HepG2 (cell line): ENCODE results near the gene INTS6. TPM values are rescaled to one million over a fixed set of nuclear protein-coding genes. Genes with fewer than 3 reads are reported as not detected.

ENCODE experiments used
- ATF1 ChIP-seq: IDR thresholded peaks from 2 replicates; pipeline ENCODE4 v1.6.1; 2016; ENCODE audit warnings: mild to moderate bottlenecking, control low read depth
- ATF7 ChIP-seq, 2 experiments: fragments of 450-650 bp in 1 of 2; sonication (generic) in 1 of 2; formaldehyde crosslinking in 1 of 2; IDR thresholded peaks; 2 replicates each; pipeline versions ENCODE4 v1.4.0 to v1.6.1; 2016 to 2020; ENCODE audit warnings: antibody characterized with exemption in 1 of 2, mild to moderate bottlenecking in 1 of 2, missing genetic modification reagents in 1 of 2
- CBX2 ChIP-seq, 2 experiments: fragments of 200-600 bp in 1 of 2; sonication (generic); formaldehyde crosslinking in 1 of 2; IDR thresholded peaks; 2 replicates each; pipeline versions ENCODE4 v1.7.0 to v1.8.1; 2018 to 2022; ENCODE audit warnings: low read depth in 2 of 2, low read length in 1 of 2, mild to moderate bottlenecking in 1 of 2, missing genetic modification reagents in 1 of 2
- DR1 ChIP-seq: sonication (generic); formaldehyde crosslinking; IDR thresholded peaks from 2 replicates; pipeline ENCODE4 v1.8.0; 2021; ENCODE audit warnings: mild to moderate bottlenecking, missing genetic modification reagents, inconsistent platforms
- EP300 ChIP-seq, 3 experiments: sonication (generic) in 1 of 3; formaldehyde crosslinking in 1 of 3; IDR thresholded peaks; 2 replicates each; pipeline versions ENCODE4 v1.5.1 to v1.6.1; 2011 to 2020; ENCODE audit warnings: low read depth in 2 of 3, low read length in 2 of 3, borderline replicate concordance in 1 of 3, improper control_type of control experiment in 1 of 3, mild to moderate bottlenecking in 1 of 3, missing genetic modification reagents in 1 of 3, moderate library complexity in 1 of 3
- EZH2 ChIP-seq: conservative IDR thresholded peaks from 2 replicates; pipeline ENCODE4 v1.6.1; 2012; ENCODE audit warnings: mild to moderate bottlenecking, low read depth, low read length, moderate library complexity
- HOXD1 ChIP-seq: sonication (generic); formaldehyde crosslinking; IDR thresholded peaks from 2 replicates; pipeline ENCODE4 v1.5.0; 2020; ENCODE audit warnings: missing genetic modification reagents
- JUN ChIP-seq: sonication (generic); formaldehyde crosslinking; IDR thresholded peaks from 2 replicates; pipeline ENCODE4 v1.4.0; 2020; ENCODE audit warnings: mild to moderate bottlenecking, missing genetic modification reagents
- MED1 ChIP-seq: sonication (generic); formaldehyde crosslinking; IDR thresholded peaks from 2 replicates; pipeline ENCODE4 v1.4.0; 2020; ENCODE audit warnings: missing genetic modification reagents
- POLR2G ChIP-seq: fragments of 200-400 bp; formaldehyde crosslinking; IDR thresholded peaks from 2 replicates; pipeline ENCODE4 v1.6.1; 2018; ENCODE audit warnings: mild to moderate bottlenecking, low read depth, low read length, moderate library complexity
- RERE ChIP-seq: IDR thresholded peaks from 2 replicates; pipeline ENCODE4 v1.6.1; 2016; ENCODE audit warnings: low read depth, missing genetic modification reagents, missing compliant biosample characterization
- USF2 ChIP-seq, 2 experiments: sonication (generic) in 1 of 2; formaldehyde crosslinking in 1 of 2; IDR thresholded peaks; 2 replicates each; pipeline versions ENCODE4 v1.5.1 to v1.6.1; 2011 to 2020; ENCODE audit warnings: borderline replicate concordance in 1 of 2, low read depth in 1 of 2, low read length in 1 of 2, mild to moderate bottlenecking in 1 of 2, missing genetic modification reagents in 1 of 2, moderate library complexity in 1 of 2
- YEATS4 ChIP-seq: sonication (generic); formaldehyde crosslinking; IDR thresholded peaks from 2 replicates; pipeline ENCODE4 v1.4.0; 2020; ENCODE audit warnings: missing genetic modification reagents, borderline replicate concordance
- ZGPAT ChIP-seq: IDR thresholded peaks from 2 replicates; pipeline ENCODE4 v1.6.1; 2016; ENCODE audit warnings: mild to moderate bottlenecking
- ZMYM2 ChIP-seq: sonication (generic); formaldehyde crosslinking; IDR thresholded peaks from 2 replicates; pipeline ENCODE4 v1.8.0; 2022; ENCODE audit warnings: mild to moderate bottlenecking, missing genetic modification reagents
- ZNF256 ChIP-seq: sonication (generic); formaldehyde crosslinking; conservative IDR thresholded peaks from 2 replicates; pipeline ENCODE4 v1.4.0; 2020; ENCODE audit warnings: missing genetic modification reagents
- ZNF589 ChIP-seq: sonication (generic); formaldehyde crosslinking; conservative IDR thresholded peaks from 2 replicates; pipeline ENCODE4 v1.8.0; 2022; ENCODE audit warnings: mild to moderate bottlenecking, moderate library complexity, missing genetic modification reagents
- ZNF792 ChIP-seq: IDR thresholded peaks from 2 replicates; pipeline ENCODE4 v1.6.1; 2016
- ZSCAN30 ChIP-seq: sonication (generic); formaldehyde crosslinking; IDR thresholded peaks from 2 replicates; pipeline ENCODE4 v1.5.0; 2020; ENCODE audit warnings: mild to moderate bottlenecking, missing genetic modification reagents
- polyA plus RNA-seq, 8 experiments: library from polyadenylated mRNA; depleted of rRNA in 3 of 8; stranded (reverse) in 7 of 8; unstranded in 1 of 8; fragments of >200 nt; fragmentation: Illumina TruSeq in 4 of 8; extraction: Trizol in 4 of 8; gene quantifications; 2 replicates each; pipeline versions ENCODE4 v1.2.1 to v1.2.3, GENCODE V29; 2011 to 2016; ENCODE audit warnings: low read depth in 4 of 8, missing spikeins in 1 of 8, mixed read lengths in 1 of 8; ENCODE audit not compliant: insufficient read depth in 1 of 8
- total RNA-seq, 5 experiments: library from RNA; depleted of rRNA; stranded (reverse); fragments of >200 nt; fragmentation: Illumina TruSeq; extraction: Trizol; gene quantifications; 2 replicates each; pipeline ENCODE4 v1.2.3, GENCODE V29; 2016; ENCODE audit warnings: low read depth in 1 of 5

Gene INTS6
- total and polyA plus RNA-seq, 2 of the 13 experiments (the other 11 are each of a cell fraction or from before 2014, with no cell fraction given), result 27.9 to 38.4 TPM

- TF ChIP-seq EP300 (IDR thresholded peaks at IDR 0.05; ENCODE audit: low read depth in 2 of 2, low read length in 2 of 2) (no peak), EP300 (CRISPR knock-in tag; IDR thresholded peaks at IDR 0.05; ENCODE audit: borderline replicate concordance) (no peak), CBX2 (IDR thresholded peaks at IDR 0.05; ENCODE audit: low read depth, low read length) (no peak), CBX2 (CRISPR knock-in tag; IDR thresholded peaks at IDR 0.05; ENCODE audit: low read depth) (no peak), ATF7 (IDR thresholded peaks at IDR 0.05) (no peak), ATF7 (CRISPR knock-in tag; IDR thresholded peaks at IDR 0.05) (no peak), RERE (CRISPR knock-in tag) (no peak), ZNF589 (CRISPR knock-in tag) (no peak), ATF1 (CRISPR knock-in tag) (no peak), HOXD1 (CRISPR knock-in tag) (no peak), ZNF256 (no peak), EZH2 (no peak), MED1 (CRISPR knock-in tag) (no peak), JUN (CRISPR knock-in tag) (no peak), USF2 (IDR thresholded peaks at IDR 0.05; ENCODE audit: low read depth, low read length) (no peak), USF2 (CRISPR knock-in tag; IDR thresholded peaks at IDR 0.05; ENCODE audit: borderline replicate concordance) (no peak), ZMYM2 (CRISPR knock-in tag) (no peak), DR1 (CRISPR knock-in tag) (no peak), ZNF792 (CRISPR knock-in tag) (0 out of 2 replicates have a peak, but pooled peaks have one; percentile 26), ZGPAT (CRISPR knock-in tag) (no peak), ZSCAN30 (CRISPR knock-in tag) (no peak), POLR2G (peak; percentile 56; the same call in 1 of the 2 replicates), YEATS4 (CRISPR knock-in tag) (no peak)
Measured at GRCh38 chr13:51451467-51452360, 1.1 kb downstream of the INTS6 start (continued).
